ENCODE measurements around the gene PSMD12. TPM values are rescaled to one million over a fixed set of nuclear protein-coding genes. Genes with fewer than 3 reads are reported as not detected.

PSMD12 gene
- total RNA-seq, 1 experiment from 2014 or later, result 90.5 TPM

GRCh38 chr17:67413388-67413787 is 47.0 kb upstream of the PSMD12 start:
- WGBS (ENCODE audit: extremely low coverage, insufficient read length, low lambda C conversion rate), result no CpG with 5 or more reads among the region's 5 CpGs
- Histone ChIP-seq H3K4ac (ENCODE audit: low read depth, low read length) (no peak overlapping the region), H3K18ac (ENCODE audit: insufficient read length, low read depth, low read length) (no peak overlapping the region), H3K14ac (ENCODE audit: insufficient read depth, low read length) (no peak overlapping the region), H2AFZ (ENCODE audit: low read length) (no peak overlapping the region), H3K79me2 (ENCODE audit: insufficient read depth, low read length) (peaks cover 8% of the 10 kb centered on the region; the same call in 1 of the 2 replicates), H3K23ac (ENCODE audit: insufficient read length, low read depth, low read length) (no peak overlapping the region), H3T11ph (ENCODE audit: low read length) (no peak overlapping the region), H2AK5ac (ENCODE audit: insufficient read length, low read length) (no peak overlapping the region), H3K56ac (ENCODE audit: insufficient read length, low read depth, low read length) (no peak overlapping the region), H2BK15ac (ENCODE audit: low read depth, low read length) (no peak overlapping the region), H2BK20ac (ENCODE audit: low read depth, low read length, poor library complexity, severe bottlenecking) (no peak overlapping the region), H3K9ac (ENCODE audit: extremely low read depth, insufficient read length, low read length) (no peak overlapping the region), H2BK12ac (ENCODE audit: insufficient read length, low read depth, low read length) (no peak overlapping the region), H4K20me1 (ENCODE audit: control insufficient read depth, insufficient read depth, insufficient read length) (no peaks in the 10 kb centered on the region), H3K27ac (ENCODE audit: insufficient read length, low read depth, low read length) (no peak overlapping the region), H3K4me1 (ENCODE audit: insufficient read depth, low read length) (no peaks in the 10 kb centered on the region), H3K23me2 (ENCODE audit: insufficient read length, low read depth, low read length, poor library complexity, severe bottlenecking) (no peaks in the 10 kb centered on the region), H4K8ac (replicated peaks; ENCODE audit: insufficient read length, low read depth, low read length) (no peak overlapping the region), H3K79me1 (ENCODE audit: insufficient read depth, low read depth, low read length, poor library complexity, severe bottlenecking) (peaks cover 16% of the 10 kb centered on the region), H3K4me2 (ENCODE audit: insufficient read depth, insufficient read length, low read length) (no peak overlapping the region), H3K27me3 (ENCODE audit: insufficient read depth, low read length) (no peaks in the 10 kb centered on the region), H3K9me3 (ENCODE audit: control insufficient read depth, low read depth, low read length) (no peaks in the 10 kb centered on the region), H2BK5ac (ENCODE audit: insufficient read length, low read length) (no peak overlapping the region), H2BK120ac (ENCODE audit: low read depth, low read length, poor library complexity, severe bottlenecking) (no peak overlapping the region), H4K91ac (ENCODE audit: insufficient read length, low read depth, low read length) (no peak overlapping the region), H4K5ac (ENCODE audit: insufficient read length, low read depth, low read length) (no peak overlapping the region)
- Mint-ChIP-seq H3K4me1 (peaks cover 4 to 6% of the 10 kb centered on the region in 2 experiments; a peak in 2 of 4 replicates), H3K9me3 (peaks cover 6 to 18% of the 10 kb centered on the region in 2 experiments; a peak in 2 of 5 replicates), H3K36me3 (ENCODE audit: insufficient read depth in 1 of 3, low read depth in 3 of 3) (peaks cover 11 to 20% (median 17%) of the 10 kb centered on the region in 3 experiments), H3K27me3 (ENCODE audit: low read depth) (no peaks in the 10 kb centered on the region), H3K27ac (no peak overlapping the region), H3K4me3 (no peak overlapping the region)
- no peak for DNase-seq
- TF ChIP-seq, protein P1, sequence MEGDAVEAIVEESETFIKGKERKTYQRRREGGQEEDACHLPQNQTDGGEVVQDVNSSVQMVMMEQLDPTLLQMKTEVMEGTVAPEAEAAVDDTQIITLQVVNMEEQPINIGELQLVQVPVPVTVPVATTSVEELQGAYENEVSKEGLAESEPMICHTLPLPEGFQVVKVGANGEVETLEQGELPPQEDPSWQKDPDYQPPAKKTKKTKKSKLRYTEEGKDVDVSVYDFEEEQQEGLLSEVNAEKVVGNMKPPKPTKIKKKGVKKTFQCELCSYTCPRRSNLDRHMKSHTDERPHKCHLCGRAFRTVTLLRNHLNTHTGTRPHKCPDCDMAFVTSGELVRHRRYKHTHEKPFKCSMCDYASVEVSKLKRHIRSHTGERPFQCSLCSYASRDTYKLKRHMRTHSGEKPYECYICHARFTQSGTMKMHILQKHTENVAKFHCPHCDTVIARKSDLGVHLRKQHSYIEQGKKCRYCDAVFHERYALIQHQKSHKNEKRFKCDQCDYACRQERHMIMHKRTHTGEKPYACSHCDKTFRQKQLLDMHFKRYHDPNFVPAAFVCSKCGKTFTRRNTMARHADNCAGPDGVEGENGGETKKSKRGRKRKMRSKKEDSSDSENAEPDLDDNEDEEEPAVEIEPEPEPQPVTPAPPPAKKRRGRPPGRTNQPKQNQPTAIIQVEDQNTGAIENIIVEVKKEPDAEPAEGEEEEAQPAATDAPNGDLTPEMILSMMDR (conservative IDR thresholded peaks at IDR 0.05), result no peak

All from H9 (cell line).